ENCODE data around the gene DLGAP1.
A peak's percentile ranks its signal among the peaks of the same experiment; 100 is the strongest.

DNA sequence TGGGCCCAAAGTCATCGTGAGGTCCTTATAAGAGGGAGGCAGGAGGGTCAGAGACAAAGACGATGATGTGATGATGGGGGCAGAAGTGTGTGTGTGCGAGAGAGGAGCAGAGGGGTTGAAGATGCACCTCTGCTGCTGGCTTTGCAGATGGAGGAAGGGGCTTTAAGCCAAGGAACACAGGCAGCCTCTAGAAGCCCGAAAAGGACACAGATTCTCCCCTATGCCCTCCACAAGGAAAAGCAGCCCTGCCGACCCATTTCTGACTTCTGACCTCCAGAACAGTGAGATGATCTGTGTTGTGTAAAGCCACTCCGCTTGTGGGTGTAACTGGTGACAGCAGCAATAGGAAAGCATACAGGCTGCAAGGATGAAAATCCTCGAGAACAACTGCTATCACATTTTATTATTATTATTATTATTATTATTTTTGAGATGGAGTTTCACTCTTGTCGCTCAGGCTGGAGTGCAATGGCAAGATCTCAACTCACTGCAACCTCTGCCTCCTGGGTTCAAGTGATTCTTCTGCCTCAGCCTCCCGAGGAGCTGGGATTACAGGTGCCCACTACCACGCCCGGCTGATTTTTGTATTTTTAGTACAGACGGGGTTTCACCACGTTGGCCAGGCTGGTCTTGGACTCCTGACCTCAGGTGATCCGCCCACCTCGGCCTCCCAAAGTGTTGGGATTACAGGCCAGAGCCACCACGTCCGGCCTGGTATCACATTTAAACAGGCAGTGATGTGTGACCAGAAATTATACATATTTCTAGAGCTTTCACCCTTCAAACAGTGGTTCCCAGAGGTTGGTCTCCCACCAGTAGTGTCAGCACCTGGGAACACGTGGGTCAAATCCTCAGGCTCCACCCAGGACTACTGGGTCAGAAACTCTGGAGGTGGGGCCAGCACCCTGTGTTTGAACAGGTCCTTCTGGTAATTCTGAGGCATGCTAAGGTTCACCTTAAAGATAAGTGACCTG is 834.7 kb downstream of the DLGAP1 start:
- TF ChIP-seq YY1 (IDR thresholded peaks at IDR 0.05; ENCODE audit: low read depth) (no peak), EGR1 (IDR thresholded peaks at IDR 0.05) (peak; percentile 82), TEAD4 (IDR thresholded peaks at IDR 0.05) (peak; percentile 77), ZBTB7A (IDR thresholded peaks at IDR 0.05; ENCODE audit: low read depth) (no peak), TAF1 (IDR thresholded peaks at IDR 0.05; ENCODE audit: low read depth) (no peak), CEBPB (IDR thresholded peaks at IDR 0.05) (0 out of 2 replicates have a peak, but pooled peaks have one; percentile 6), FOXM1 (IDR thresholded peaks at IDR 0.05; ENCODE audit: borderline replicate concordance, low read depth) (peak; percentile 87), TCF12 (IDR thresholded peaks at IDR 0.05; ENCODE audit: low read depth) (peak; percentile 96), USF1 (IDR thresholded peaks at IDR 0.05) (peak; percentile 84), REST (IDR thresholded peaks at IDR 0.05; ENCODE audit: low read depth) (no peak), RAD21 (IDR thresholded peaks at IDR 0.05; ENCODE audit: low read depth) (no peak), NFIC (IDR thresholded peaks at IDR 0.05) (peak; percentile 75)
- TF ChIP-seq, protein P1, sequence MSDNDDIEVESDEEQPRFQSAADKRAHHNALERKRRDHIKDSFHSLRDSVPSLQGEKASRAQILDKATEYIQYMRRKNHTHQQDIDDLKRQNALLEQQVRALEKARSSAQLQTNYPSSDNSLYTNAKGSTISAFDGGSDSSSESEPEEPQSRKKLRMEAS (IDR thresholded peaks at IDR 0.05), result peak; percentile 88

Measured in Ishikawa (cell line).